ENCODE results near the gene CABP1. TPM values are rescaled to one million over a fixed set of nuclear protein-coding genes. Genes with fewer than 3 reads are reported as not detected.

CABP1 gene
- 5.2 and 7.0 TPM in 2 replicates for total RNA-seq (2014; rRNA removed; shearing (Covaris generic))
- polyA plus RNA-seq (2016; fragmentation: Nextera tagmentation; extraction: Ambion mirVana) = 4.7 and 5.1 TPM in 2 replicates
- long read RNA-seq, partial matches to known transcripts = 0 of 1 reads
- long read RNA-seq, other reads (novel, unspliced or antisense) = 1 of 1 reads

- peak within 1 kb of the TSS; percentile 99 for H2AFZ ChIP-seq
- peaks cover 27% of the 10 kb centered on the region for H3K27me3 Mint-ChIP-seq (ENCODE audit: insufficient read depth, low read depth, poor library complexity)
- TF ChIP-seq EZH2phosphoT487 (IDR thresholded peaks at IDR 0.05; ENCODE audit: unreplicated experiment) (no peak), NANOG (IDR thresholded peaks at IDR 0.05; ENCODE audit: borderline replicate concordance) (no peak), POLR2AphosphoS5 (IDR thresholded peaks at IDR 0.05; ENCODE audit: low read depth) (peak; percentile 53), CTCF (conservative IDR thresholded peaks at IDR 0.05; ENCODE audit: low read depth in 2 of 2) (peak; percentile 37 to 62; a peak in 3 of 4 replicates), STAT1 (IDR thresholded peaks at IDR 0.05; ENCODE audit: unreplicated experiment) (no peak), ZNF114 (CRISPR knock-in tag; IDR thresholded peaks at IDR 0.05) (no peak), JUNB (IDR thresholded peaks at IDR 0.05; ENCODE audit: unreplicated experiment) (no peak), EZH2 (IDR thresholded peaks at IDR 0.05; ENCODE audit: low read depth, unreplicated experiment) (no peak), ZNF331 (CRISPR knock-in tag; IDR thresholded peaks at IDR 0.05; ENCODE audit: low read depth) (no peak)
- TF ChIP-seq, protein P1, sequence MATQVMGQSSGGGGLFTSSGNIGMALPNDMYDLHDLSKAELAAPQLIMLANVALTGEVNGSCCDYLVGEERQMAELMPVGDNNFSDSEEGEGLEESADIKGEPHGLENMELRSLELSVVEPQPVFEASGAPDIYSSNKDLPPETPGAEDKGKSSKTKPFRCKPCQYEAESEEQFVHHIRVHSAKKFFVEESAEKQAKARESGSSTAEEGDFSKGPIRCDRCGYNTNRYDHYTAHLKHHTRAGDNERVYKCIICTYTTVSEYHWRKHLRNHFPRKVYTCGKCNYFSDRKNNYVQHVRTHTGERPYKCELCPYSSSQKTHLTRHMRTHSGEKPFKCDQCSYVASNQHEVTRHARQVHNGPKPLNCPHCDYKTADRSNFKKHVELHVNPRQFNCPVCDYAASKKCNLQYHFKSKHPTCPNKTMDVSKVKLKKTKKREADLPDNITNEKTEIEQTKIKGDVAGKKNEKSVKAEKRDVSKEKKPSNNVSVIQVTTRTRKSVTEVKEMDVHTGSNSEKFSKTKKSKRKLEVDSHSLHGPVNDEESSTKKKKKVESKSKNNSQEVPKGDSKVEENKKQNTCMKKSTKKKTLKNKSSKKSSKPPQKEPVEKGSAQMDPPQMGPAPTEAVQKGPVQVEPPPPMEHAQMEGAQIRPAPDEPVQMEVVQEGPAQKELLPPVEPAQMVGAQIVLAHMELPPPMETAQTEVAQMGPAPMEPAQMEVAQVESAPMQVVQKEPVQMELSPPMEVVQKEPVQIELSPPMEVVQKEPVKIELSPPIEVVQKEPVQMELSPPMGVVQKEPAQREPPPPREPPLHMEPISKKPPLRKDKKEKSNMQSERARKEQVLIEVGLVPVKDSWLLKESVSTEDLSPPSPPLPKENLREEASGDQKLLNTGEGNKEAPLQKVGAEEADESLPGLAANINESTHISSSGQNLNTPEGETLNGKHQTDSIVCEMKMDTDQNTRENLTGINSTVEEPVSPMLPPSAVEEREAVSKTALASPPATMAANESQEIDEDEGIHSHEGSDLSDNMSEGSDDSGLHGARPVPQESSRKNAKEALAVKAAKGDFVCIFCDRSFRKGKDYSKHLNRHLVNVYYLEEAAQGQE (IDR thresholded peaks at IDR 0.05; ENCODE audit: unreplicated experiment) = peak; percentile 25
- TF ChIP-seq, protein P2, sequence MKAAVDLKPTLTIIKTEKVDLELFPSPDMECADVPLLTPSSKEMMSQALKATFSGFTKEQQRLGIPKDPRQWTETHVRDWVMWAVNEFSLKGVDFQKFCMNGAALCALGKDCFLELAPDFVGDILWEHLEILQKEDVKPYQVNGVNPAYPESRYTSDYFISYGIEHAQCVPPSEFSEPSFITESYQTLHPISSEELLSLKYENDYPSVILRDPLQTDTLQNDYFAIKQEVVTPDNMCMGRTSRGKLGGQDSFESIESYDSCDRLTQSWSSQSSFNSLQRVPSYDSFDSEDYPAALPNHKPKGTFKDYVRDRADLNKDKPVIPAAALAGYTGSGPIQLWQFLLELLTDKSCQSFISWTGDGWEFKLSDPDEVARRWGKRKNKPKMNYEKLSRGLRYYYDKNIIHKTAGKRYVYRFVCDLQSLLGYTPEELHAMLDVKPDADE (IDR thresholded peaks at IDR 0.05) = no peak
- TF ChIP-seq, protein P3, sequence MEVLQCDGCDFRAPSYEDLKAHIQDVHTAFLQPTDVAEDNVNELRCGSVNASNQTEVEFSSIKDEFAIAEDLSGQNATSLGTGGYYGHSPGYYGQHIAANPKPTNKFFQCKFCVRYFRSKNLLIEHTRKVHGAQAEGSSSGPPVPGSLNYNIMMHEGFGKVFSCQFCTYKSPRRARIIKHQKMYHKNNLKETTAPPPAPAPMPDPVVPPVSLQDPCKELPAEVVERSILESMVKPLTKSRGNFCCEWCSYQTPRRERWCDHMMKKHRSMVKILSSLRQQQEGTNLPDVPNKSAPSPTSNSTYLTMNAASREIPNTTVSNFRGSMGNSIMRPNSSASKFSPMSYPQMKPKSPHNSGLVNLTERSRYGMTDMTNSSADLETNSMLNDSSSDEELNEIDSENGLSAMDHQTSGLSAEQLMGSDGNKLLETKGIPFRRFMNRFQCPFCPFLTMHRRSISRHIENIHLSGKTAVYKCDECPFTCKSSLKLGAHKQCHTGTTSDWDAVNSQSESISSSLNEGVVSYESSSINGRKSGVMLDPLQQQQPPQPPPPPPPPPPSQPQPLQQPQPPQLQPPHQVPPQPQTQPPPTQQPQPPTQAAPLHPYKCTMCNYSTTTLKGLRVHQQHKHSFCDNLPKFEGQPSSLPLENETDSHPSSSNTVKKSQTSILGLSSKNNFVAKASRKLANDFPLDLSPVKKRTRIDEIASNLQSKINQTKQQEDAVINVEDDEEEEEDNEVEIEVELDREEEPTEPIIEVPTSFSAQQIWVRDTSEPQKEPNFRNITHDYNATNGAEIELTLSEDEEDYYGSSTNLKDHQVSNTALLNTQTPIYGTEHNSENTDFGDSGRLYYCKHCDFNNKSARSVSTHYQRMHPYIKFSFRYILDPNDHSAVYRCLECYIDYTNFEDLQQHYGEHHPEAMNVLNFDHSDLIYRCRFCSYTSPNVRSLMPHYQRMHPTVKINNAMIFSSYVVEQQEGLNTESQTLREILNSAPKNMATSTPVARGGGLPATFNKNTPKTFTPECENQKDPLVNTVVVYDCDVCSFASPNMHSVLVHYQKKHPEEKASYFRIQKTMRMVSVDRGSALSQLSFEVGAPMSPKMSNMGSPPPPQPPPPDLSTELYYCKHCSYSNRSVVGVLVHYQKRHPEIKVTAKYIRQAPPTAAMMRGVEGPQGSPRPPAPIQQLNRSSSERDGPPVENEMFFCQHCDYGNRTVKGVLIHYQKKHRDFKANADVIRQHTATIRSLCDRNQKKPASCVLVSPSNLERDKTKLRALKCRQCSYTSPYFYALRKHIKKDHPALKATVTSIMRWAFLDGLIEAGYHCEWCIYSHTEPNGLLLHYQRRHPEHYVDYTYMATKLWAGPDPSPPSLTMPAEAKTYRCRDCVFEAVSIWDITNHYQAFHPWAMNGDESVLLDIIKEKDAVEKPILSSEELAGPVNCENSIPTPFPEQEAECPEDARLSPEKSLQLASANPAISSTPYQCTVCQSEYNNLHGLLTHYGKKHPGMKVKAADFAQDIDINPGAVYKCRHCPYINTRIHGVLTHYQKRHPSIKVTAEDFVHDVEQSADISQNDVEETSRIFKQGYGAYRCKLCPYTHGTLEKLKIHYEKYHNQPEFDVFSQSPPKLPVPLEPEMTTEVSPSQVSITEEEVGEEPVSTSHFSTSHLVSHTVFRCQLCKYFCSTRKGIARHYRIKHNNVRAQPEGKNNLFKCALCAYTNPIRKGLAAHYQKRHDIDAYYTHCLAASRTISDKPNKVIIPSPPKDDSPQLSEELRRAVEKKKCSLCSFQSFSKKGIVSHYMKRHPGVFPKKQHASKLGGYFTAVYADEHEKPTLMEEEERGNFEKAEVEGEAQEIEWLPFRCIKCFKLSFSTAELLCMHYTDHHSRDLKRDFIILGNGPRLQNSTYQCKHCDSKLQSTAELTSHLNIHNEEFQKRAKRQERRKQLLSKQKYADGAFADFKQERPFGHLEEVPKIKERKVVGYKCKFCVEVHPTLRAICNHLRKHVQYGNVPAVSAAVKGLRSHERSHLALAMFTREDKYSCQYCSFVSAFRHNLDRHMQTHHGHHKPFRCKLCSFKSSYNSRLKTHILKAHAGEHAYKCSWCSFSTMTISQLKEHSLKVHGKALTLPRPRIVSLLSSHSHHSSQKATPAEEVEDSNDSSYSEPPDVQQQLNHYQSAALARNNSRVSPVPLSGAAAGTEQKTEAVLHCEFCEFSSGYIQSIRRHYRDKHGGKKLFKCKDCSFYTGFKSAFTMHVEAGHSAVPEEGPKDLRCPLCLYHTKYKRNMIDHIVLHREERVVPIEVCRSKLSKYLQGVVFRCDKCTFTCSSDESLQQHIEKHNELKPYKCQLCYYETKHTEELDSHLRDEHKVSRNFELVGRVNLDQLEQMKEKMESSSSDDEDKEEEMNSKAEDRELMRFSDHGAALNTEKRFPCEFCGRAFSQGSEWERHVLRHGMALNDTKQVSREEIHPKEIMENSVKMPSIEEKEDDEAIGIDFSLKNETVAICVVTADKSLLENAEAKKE (CRISPR knock-in tag; IDR thresholded peaks at IDR 0.05) = no peak
Measured at GRCh38 chr12:120639771-120640721, at the start of gene CABP1. CABP1 (plus strand) TSS chr12:120640626; CDS start chr12:120640686, 60 bp downstream.

More at GRCh38 chr12:120639771-120640721, at the start of gene CABP1:
- H3K4me1 ChIP-seq (ENCODE audit: insufficient read depth) = peaks cover 6% of the 10 kb centered on the region
- Mint-ChIP-seq H3K9me3 (no peaks in the 10 kb centered on the region), H3K36me3 (ENCODE audit: low read depth) (peaks cover 3% of the 10 kb centered on the region; the same call in 1 of the 3 replicates), H3K4me1 (peaks cover 21% of the 10 kb centered on the region), H3K27ac (no peak within 1 kb of the TSS), H3K4me3 (peak within 1 kb of the TSS; percentile 79)
- H3K36me3 ChIP-seq (ENCODE audit: insufficient read depth) = no peaks in the 10 kb centered on the region
- no peaks in the 10 kb centered on the region for H3K79me2 ChIP-seq (replicated peaks; ENCODE audit: insufficient read depth)
- H3K4me2 ChIP-seq = peak within 1 kb of the TSS; percentile 98
- ATAC-seq (peak; percentile 74), DNase-seq (ENCODE audit: low spot score) (peak; percentile 92)
- peaks cover 15% of the 10 kb centered on the region for H3F3A ChIP-seq (replicated peaks; ENCODE audit: low read depth)
- H3K27me3 ChIP-seq (ENCODE audit: insufficient read depth) = peaks cover 22% of the 10 kb centered on the region
- no peaks in the 10 kb centered on the region for H3K9me2 ChIP-seq (ENCODE audit: insufficient read depth)
- no peak within 1 kb of the TSS; the same call in 1 of the 2 replicates for H3K27ac ChIP-seq (ENCODE audit: low read depth)
- H3K4me3 ChIP-seq = peak within 1 kb of the TSS; percentile 83
- peaks cover 8% of the 10 kb centered on the region; the same call in 1 of the 2 replicates for H4K20me1 ChIP-seq (replicated peaks; ENCODE audit: insufficient read depth)

Data from GM23338 (cell line).